Right renal cortex interstitium (tissue), 3 donors: ENCODE measurements around the gene STH. TPM values are rescaled to one million over a fixed set of nuclear protein-coding genes. Genes with fewer than 3 reads are reported as not detected.
"Not testable (repeated sequence)": the region's sequence is repeated elsewhere in the genome, so short reads cannot be mapped to it uniquely, and the experiment has no call there.

Source experiments
- DNase-seq, 3 donors: peaks; one replicate each; pipeline ENCODE4 v3.0.0-alpha.2; 2013; ENCODE audit warnings: low read depth in 3 of 3, low spot score in 2 of 3
- polyA plus RNA-seq, 3 donors: library from polyadenylated mRNA; unstranded; fragments of 120-200 nt; gene quantifications; one replicate each; pipeline ENCODE4 v1.2.1, GENCODE V29; 2013; ENCODE audit not compliant: insufficient read length in 3 of 3

STH gene
- not detected for polyA plus RNA-seq

- no peak for DNase-seq
Observed at GRCh38 chr17:45998987-45999899, at the start of gene STH. TSS of gene STH (plus strand) at chr17:45999250. CDS start at chr17:45999280, 30 bp downstream.

- no peak for DNase-seq
Observed at GRCh38 chr17:45949755-45950320, 49.2 kb upstream of the STH start.

GRCh38 chr17:45950888-45951287 lies 48.2 kb upstream of the STH start:
- no peak for DNase-seq

GRCh38 chr17:45951403-45951802 lies 47.6 kb upstream of the STH start:
- DNase-seq, result no peak

- no peak for DNase-seq
Observed at GRCh38 chr17:45951941-45952340, 47.1 kb upstream of the STH start.

GRCh38 chr17:45952814-45953320 lies 46.2 kb upstream of the STH start:
- DNase-seq, result no peak

- DNase-seq, result no peak
Observed at GRCh38 chr17:45953561-45953960, 45.5 kb upstream of the STH start.

GRCh38 chr17:45954914-45955313 lies 44.1 kb upstream of the STH start:
- DNase-seq, result no peak

- DNase-seq, result no peak
Observed at GRCh38 chr17:45955326-45955725, 43.7 kb upstream of the STH start.

GRCh38 chr17:45956090-45956489 lies 43.0 kb upstream of the STH start:
- no peak for DNase-seq

GRCh38 chr17:45956746-45957145 lies 42.3 kb upstream of the STH start:
- DNase-seq, result not testable (repeated sequence)

GRCh38 chr17:45958307-45958706 lies 40.7 kb upstream of the STH start:
- no peak for DNase-seq

GRCh38 chr17:45958994-45959665 lies 39.9 kb upstream of the STH start:
- DNase-seq, result no peak

GRCh38 chr17:45960311-45960710 lies 38.7 kb upstream of the STH start:
- DNase-seq, result no peak

GRCh38 chr17:45961206-45961605 lies 37.8 kb upstream of the STH start:
- DNase-seq, result no peak

- no peak for DNase-seq
Observed at GRCh38 chr17:45962221-45962972, 36.7 kb upstream of the STH start.

- no peak for DNase-seq
Observed at GRCh38 chr17:45963283-45963682, 35.8 kb upstream of the STH start.

- DNase-seq, result no peak
Observed at GRCh38 chr17:45963889-45964288, 35.2 kb upstream of the STH start.

GRCh38 chr17:45964634-45965033 lies 34.4 kb upstream of the STH start:
- DNase-seq, result no peak

- no peak for DNase-seq
Observed at GRCh38 chr17:45965812-45966211, 33.2 kb upstream of the STH start.
